Stomach (tissue), 9 donors: Measurements from ENCODE around the gene OLFML2A. TPM values are rescaled to one million over a fixed set of nuclear protein-coding genes. Genes with fewer than 3 reads are reported as not detected.
"Not testable (repeated sequence)": the region's sequence is repeated elsewhere in the genome, so short reads cannot be mapped to it uniquely, and the experiment has no call there.

Source experiments
- DNase-seq, 2 donors: peaks; one replicate each; pipeline versions ENCODE4 v3.0.0 to v3.0.0-alpha.2; 2013 to 2019
- H3K27ac ChIP-seq, 5 donors: fragments of 200-600 bp in 4 of 5; sonication (generic) in 4 of 5; one replicate each; pipeline ENCODE4 v1.5.1; 2013 to 2019; ENCODE audit warnings: mild to moderate bottlenecking in 1 of 5, moderate library complexity in 1 of 5
- H3K27me3 ChIP-seq, 3 donors: fragments of 200-600 bp; sonication (generic); one replicate each; pipeline ENCODE4 v1.5.1; 2017 to 2019; ENCODE audit warnings: mixed run types in 1 of 3
- H3K36me3 ChIP-seq, 4 donors: fragments of 200-600 bp; sonication (generic); 1 replicate in 3 of 4; 2 replicates in 1 of 4; pipeline ENCODE4 v1.5.1; 2016 to 2019
- H3K4me1 ChIP-seq, 4 donors: fragments of 200-600 bp; sonication (generic); one replicate each; pipeline ENCODE4 v1.5.1; 2016 to 2019
- H3K4me3 ChIP-seq, 4 donors: fragments of 200-600 bp; sonication (generic) in 3 of 4; one replicate each; pipeline ENCODE4 v1.5.1; 2016 to 2019; ENCODE audit warnings: mild to moderate bottlenecking in 1 of 4
- H3K9me3 ChIP-seq, 4 donors: fragments of 200-600 bp; sonication (generic); one replicate each; pipeline ENCODE4 v1.5.1; 2016 to 2019
- CTCF ChIP-seq, 7 experiments: fragments of 450-650 bp in 4 of 7; fragments of 200-600 bp in 3 of 7; sonication (generic) in 3 of 7; IDR thresholded peaks; one replicate each; pipeline ENCODE4 v1.5.1; 2016 to 2019; ENCODE audit warnings: antibody characterized with exemption in 7 of 7, control low read depth in 2 of 7, mild to moderate bottlenecking in 1 of 7
- EP300 ChIP-seq: sonication (generic); formaldehyde crosslinking; IDR thresholded peaks from one replicate; pipeline ENCODE4 v1.6.1; 2017; ENCODE audit warnings: antibody characterized with exemption
- POLR2A ChIP-seq, 4 donors: fragments of 450-650 bp; IDR thresholded peaks; one replicate each; pipeline ENCODE4 v1.6.1; 2016; ENCODE audit warnings: antibody characterized with exemption in 4 of 4, control low read depth in 2 of 4, mild to moderate bottlenecking in 1 of 4, moderate library complexity in 1 of 4
- POLR2AphosphoS5 ChIP-seq, 3 donors: sonication (generic); formaldehyde crosslinking; IDR thresholded peaks; one replicate each; pipeline ENCODE4 v1.6.1; 2016; ENCODE audit warnings: antibody characterized with exemption in 3 of 3
- WGBS, 5 donors: extraction: QIAGEN DNeasy Blood & Tissue Kit in 3 of 5; methylation state at CpG; one replicate each; pipeline versions ENCODE4 v1.1.5 to v1.1.7; 2013 to 2018; 5-methylcytosine and 5-hydroxymethylcytosine counted together
- intact Hi-C: fragments of 100-400 bp; cut with DNase I; formaldehyde crosslinking; loops from one replicate; pipeline ENCODE4 v1.15.1; 2023; ENCODE audit warnings: low total_unique reads
- polyA plus RNA-seq, 3 donors: library from polyadenylated mRNA; stranded (reverse); fragments of 200-250 nt; gene quantifications; one replicate each; pipeline ENCODE4 v1.2.3, GENCODE V29; 2013
- total RNA-seq, 5 donors: library from RNA; depleted of rRNA; stranded (reverse); fragments of >200 nt; gene quantifications; one replicate each; pipeline versions ENCODE4 v1.1.0 to v1.2.3, GENCODE V29; 2014 to 2016
- donor health status: healthy with polysubstance abuse.
- donor health status: Bipolar disorder and iron deficiency.
- donor health status: healthy.

The OLFML2A gene
- total and polyA plus RNA-seq, 8 donors = 0.56 to 91.2 (median 3.5) TPM

DNA sequence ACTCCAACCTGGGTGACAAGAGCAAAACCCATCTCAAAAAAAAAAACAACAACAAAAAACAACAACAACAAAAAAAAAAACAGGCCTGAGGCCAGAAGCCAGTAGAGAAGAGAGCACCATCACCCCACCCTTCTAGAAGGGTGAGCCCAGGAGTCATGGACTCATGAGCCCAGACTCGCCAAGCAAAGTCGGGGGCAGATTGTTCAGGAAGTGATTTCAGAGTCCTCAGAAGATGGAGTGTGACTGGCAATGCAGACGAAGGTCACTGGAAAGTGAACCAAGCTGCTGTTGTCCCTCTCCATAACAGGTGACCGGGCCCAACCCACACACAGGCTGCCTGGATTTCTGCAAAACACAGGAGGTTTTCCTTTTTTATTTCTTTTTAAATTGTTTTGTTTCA is 67.4 kb downstream of the OLFML2A start:
- peaks cover 0 to 10% (median 0%) of the 10 kb centered on the region in 3 donors for H3K27me3 ChIP-seq
- H3K36me3 ChIP-seq = no peaks in the 10 kb centered on the region
- H3K4me3 ChIP-seq = no peak overlapping the region
- TF ChIP-seq CTCF (IDR thresholded peaks at IDR 0.05) (no peak), POLR2AphosphoS5 (IDR thresholded peaks at IDR 0.05) (no peak), EP300 (no peak), POLR2A (IDR thresholded peaks at IDR 0.05) (no peak)
- H3K9me3 ChIP-seq = no peaks in the 10 kb centered on the region
- H3K4me1 ChIP-seq = peaks cover 0 to 8% (median 3%) of the 10 kb centered on the region in 4 donors
- no peak overlapping the region for H3K27ac ChIP-seq
- DNase-seq = peak in 1 of 2 donors; percentile 34
- intact Hi-C loops = no loop called here
- 52 to 79% (median 72%) methylated on average over 4 of the region's 4 CpGs for WGBS, 5 donors

- H3K4me3 ChIP-seq, H3K27me3 ChIP-seq, H3K4me1 ChIP-seq, H3K27ac ChIP-seq, DNase-seq, H3K9me3 ChIP-seq, H3K36me3 ChIP-seq, intact Hi-C loops: not testable (repeated sequence)
- WGBS, 5 donors = 88 to 93% (median 91%) methylated on average over 9 of the region's 9 CpGs
Measured at GRCh38 chr9:124846467-124846866, 69.5 kb downstream of the OLFML2A start.

GRCh38 chr9:124846969-124847368 is 70.0 kb downstream of the OLFML2A start:
- WGBS, 5 donors = 82 to 93% (median 90%) methylated on average over 6 of the region's 6 CpGs
- DNase-seq = no peak
- H3K4me3 ChIP-seq = no peak overlapping the region
- peaks cover 0 to 2% (median under 1%) of the 10 kb centered on the region in 4 donors for H3K4me1 ChIP-seq
- H3K27me3 ChIP-seq = peaks cover 0 to 3% (median 0%) of the 10 kb centered on the region in 3 donors
- H3K27ac ChIP-seq = no peak overlapping the region
- H3K36me3 ChIP-seq = no peaks in the 10 kb centered on the region
- no peaks in the 10 kb centered on the region for H3K9me3 ChIP-seq
- intact Hi-C loops = no loop called here
- TF ChIP-seq CTCF (IDR thresholded peaks at IDR 0.05) = no peak
- TF ChIP-seq POLR2A (IDR thresholded peaks at IDR 0.05) = no peak
- no peak for TF ChIP-seq POLR2AphosphoS5 (IDR thresholded peaks at IDR 0.05)
- no peak for TF ChIP-seq EP300

GRCh38 chr9:124849801-124850200 is 72.9 kb downstream of the OLFML2A start:
- no peak for TF ChIP-seq EP300
- peak in 1 of 3 donors; percentile 5 for TF ChIP-seq POLR2AphosphoS5 (IDR thresholded peaks at IDR 0.05)
- Histone ChIP-seq H3K9me3 (no peaks in the 10 kb centered on the region), H3K4me3 (no peak overlapping the region), H3K4me1 (peaks cover 10 to 19% (median 16%) of the 10 kb centered on the region in 4 donors), H3K36me3 (no peaks in the 10 kb centered on the region), H3K27ac (no peak overlapping the region), H3K27me3 (peaks cover 0 to 3% (median 0%) of the 10 kb centered on the region in 3 donors)
- 39 to 51% (median 49%) methylated on average over 8 to 10 of the region's 10 CpGs for WGBS, 5 donors
- intact Hi-C loops = loop anchor here (5.0 kb wide), 1 partner anchor 78 kb away; the partner anchor contains the start of gene NR6A1
- peak in 1 of 2 donors; percentile 87 for DNase-seq

- TF ChIP-seq POLR2A (IDR thresholded peaks at IDR 0.05) (no peak), POLR2AphosphoS5 (IDR thresholded peaks at IDR 0.05) (no peak), CTCF (IDR thresholded peaks at IDR 0.05) (no peak), EP300 (no peak)
- H3K27me3 ChIP-seq = peaks cover 0 to 3% (median 0%) of the 10 kb centered on the region in 3 donors
- WGBS, 5 donors = 22 to 69% (median 62%) methylated on average over 6 to 13 of the region's 13 CpGs
- H3K27ac ChIP-seq = peak overlapping the region in 3 of 5 donors; percentile 11 to 42 (median 27)
- H3K4me3 ChIP-seq = peak overlapping the region in 3 of 4 donors; percentile 43 to 58 (median 47)
- H3K36me3 ChIP-seq = peaks cover 5 to 14% (median 12%) of the 10 kb centered on the region in 4 donors
- intact Hi-C loops = loop anchor here (5.0 kb wide), 1 partner anchor 80 kb away; the partner anchor contains the start of gene NR6A1
- DNase-seq = peak in 1 of 2 donors; percentile 46
- peaks cover 10 to 19% (median 16%) of the 10 kb centered on the region in 4 donors for H3K4me1 ChIP-seq
- no peaks in the 10 kb centered on the region for H3K9me3 ChIP-seq
Measured at GRCh38 chr9:124852121-124852828, 75.3 kb downstream of the OLFML2A start.
